ENCODE data around the gene LRRC3.

The LRRC3 gene

DNA sequence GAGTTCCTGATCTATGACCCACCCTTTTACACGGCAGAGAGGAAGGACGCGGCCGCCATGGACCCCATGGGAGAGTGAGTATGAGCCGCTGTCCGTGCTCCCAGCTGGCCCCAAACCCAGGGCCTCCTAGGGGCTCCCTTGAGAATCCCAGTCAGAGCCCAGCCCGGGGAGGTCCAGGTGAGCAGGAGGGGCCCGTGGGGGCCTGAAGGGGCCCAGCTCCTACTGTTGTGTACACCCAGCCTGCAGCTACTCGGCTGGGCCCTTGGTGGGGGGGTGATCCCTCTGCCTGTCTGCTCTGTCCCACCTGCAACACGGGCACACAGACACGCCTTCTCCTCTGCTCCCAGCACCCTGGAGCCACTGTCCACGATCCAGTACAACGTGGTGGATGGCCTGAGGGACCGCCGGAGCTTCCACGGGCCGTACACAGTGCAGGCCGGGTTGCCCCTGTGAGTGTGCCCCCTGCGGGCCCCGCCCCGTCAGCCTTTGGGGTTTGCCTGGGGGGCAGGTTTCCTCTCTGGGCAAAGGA lies 28.6 kb upstream of the LRRC3 start:
- Mint-ChIP-seq H3K36me3 (ENCODE audit: low read depth) (peaks cover 5% of the 10 kb centered on the region), H3K9me3 (peaks cover 23% of the 10 kb centered on the region), H3K4me3 (no peak overlapping the region), H3K27me3 (ENCODE audit: low read depth, poor library complexity) (peaks cover 5% of the 10 kb centered on the region), H3K27ac (no peak overlapping the region), H3K4me1 (peaks cover 24% of the 10 kb centered on the region)
- DNase-seq = no peak
- TF ChIP-seq, protein P1, sequence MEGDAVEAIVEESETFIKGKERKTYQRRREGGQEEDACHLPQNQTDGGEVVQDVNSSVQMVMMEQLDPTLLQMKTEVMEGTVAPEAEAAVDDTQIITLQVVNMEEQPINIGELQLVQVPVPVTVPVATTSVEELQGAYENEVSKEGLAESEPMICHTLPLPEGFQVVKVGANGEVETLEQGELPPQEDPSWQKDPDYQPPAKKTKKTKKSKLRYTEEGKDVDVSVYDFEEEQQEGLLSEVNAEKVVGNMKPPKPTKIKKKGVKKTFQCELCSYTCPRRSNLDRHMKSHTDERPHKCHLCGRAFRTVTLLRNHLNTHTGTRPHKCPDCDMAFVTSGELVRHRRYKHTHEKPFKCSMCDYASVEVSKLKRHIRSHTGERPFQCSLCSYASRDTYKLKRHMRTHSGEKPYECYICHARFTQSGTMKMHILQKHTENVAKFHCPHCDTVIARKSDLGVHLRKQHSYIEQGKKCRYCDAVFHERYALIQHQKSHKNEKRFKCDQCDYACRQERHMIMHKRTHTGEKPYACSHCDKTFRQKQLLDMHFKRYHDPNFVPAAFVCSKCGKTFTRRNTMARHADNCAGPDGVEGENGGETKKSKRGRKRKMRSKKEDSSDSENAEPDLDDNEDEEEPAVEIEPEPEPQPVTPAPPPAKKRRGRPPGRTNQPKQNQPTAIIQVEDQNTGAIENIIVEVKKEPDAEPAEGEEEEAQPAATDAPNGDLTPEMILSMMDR (IDR thresholded peaks at IDR 0.05) = no peak

DNA sequence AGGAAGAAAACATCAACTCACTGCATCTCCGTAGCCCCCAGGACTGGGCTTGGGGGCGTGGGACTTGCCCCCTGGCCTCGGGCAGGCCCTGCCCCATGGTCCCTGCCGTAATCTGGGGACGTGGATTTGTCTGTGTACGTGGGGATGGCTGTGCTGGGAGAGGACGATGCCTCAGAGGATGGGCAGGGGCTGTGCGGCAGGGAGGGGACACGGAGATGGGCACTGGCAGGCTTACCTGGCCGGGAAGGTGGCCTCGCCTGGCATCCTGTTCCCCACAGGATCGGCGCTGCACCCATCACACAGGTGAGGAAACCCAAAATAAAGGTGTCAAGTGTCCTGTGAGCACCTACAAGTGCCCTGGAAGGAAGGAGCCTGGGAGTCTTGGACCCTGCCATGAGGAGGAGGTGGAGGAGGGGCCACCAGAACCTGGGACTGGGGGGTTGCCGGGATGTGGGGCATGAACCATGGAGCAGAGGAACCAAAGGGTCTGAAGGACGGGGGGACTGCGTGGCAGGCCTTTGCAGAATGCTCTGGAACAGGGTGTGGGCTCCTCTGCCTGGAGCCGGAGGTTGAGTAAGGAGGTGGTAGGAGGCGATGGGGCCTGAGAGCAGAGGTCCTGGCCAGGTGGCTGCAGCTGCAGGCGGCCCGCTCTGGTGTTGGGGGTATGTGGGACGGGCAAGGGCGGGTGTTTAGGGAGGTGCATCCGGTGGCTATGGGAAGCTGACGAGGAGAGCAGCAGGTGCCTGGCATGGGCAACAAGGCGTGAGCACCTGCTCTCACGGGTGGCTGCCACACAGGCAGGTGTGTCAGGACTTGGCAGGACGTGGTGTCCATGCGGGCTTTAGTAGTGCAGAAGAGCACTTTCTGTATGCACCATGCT lies 27.8 kb upstream of the LRRC3 start:
- Mint-ChIP-seq H3K4me3 (no peak overlapping the region), H3K4me1 (peaks cover 25% of the 10 kb centered on the region), H3K36me3 (ENCODE audit: low read depth) (peaks cover 5% of the 10 kb centered on the region), H3K9me3 (peaks cover 30% of the 10 kb centered on the region), H3K27ac (no peak overlapping the region), H3K27me3 (ENCODE audit: low read depth, poor library complexity) (peaks cover 8% of the 10 kb centered on the region)
- TF ChIP-seq, protein P1 (IDR thresholded peaks at IDR 0.05) = no peak
- DNase-seq = no peak

DNA sequence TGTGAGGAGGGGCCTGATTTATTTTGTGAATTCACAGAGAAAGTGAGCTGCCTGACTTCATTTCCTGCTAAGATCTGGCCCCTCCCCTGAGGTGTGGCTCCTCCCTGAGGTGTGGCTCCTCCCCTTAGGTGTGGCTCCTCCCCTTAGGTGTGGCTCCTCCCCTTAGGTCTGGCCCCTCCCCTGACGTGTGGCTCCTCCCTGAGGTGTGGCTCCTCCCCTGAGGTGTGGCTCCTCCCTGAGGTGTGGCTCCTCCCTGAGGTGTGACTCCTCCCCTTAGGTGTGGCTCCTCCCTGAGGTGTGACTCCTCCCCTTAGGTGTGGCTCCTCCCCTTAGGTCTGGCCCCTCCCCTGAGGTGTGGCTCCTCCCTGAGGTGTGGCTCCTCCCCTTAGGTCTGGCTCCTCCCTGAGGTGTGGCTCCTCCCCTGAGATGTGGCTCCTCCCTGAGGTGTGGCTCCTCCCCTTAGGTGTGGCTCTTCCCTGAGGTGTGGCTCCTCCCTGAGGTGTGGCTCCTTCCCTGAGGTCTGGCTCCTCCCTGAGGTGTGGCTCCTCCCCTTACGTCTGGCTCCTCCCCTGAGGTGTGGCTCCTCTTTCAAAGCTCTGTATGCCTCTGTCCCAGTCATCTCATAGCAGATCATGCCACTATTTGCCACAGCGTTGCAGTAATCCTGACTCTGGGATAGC lies 26.9 kb upstream of the LRRC3 start:
- Mint-ChIP-seq H3K27ac (no peak overlapping the region), H3K9me3 (peaks cover 30% of the 10 kb centered on the region), H3K4me3 (no peak overlapping the region), H3K27me3 (ENCODE audit: low read depth, poor library complexity) (peaks cover 8% of the 10 kb centered on the region), H3K4me1 (peaks cover 23% of the 10 kb centered on the region), H3K36me3 (ENCODE audit: low read depth) (peaks cover 5% of the 10 kb centered on the region)
- no peak for DNase-seq
- TF ChIP-seq, protein P1 (IDR thresholded peaks at IDR 0.05) = no peak

DNA sequence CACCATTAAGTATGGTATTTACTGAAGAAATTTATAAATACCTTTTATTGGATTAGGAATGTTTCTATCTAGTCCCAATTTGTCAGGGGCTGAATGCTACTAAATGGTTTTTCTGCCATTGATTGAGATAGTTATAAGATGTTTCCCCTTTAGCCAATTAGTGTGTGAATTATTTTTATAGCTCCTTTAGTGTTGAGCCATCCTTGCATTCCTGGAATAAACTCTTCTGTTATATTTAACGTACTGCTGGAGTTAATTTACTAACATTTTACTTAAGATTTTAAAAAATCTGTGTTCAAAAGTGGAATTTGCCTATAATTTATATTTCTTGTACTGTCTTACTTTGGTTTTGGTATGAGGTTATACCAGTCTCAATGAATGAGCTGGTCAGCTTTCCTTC lies 25.4 kb upstream of the LRRC3 start:
- H3K27ac Mint-ChIP-seq = no peak overlapping the region
- peaks cover 5% of the 10 kb centered on the region for H3K36me3 Mint-ChIP-seq (ENCODE audit: low read depth)
- peaks cover 14% of the 10 kb centered on the region for H3K4me1 Mint-ChIP-seq
- H3K4me3 Mint-ChIP-seq = no peak overlapping the region
- TF ChIP-seq, protein P1 (IDR thresholded peaks at IDR 0.05) = no peak
- H3K9me3 Mint-ChIP-seq = peaks cover 30% of the 10 kb centered on the region
- peaks cover 11% of the 10 kb centered on the region for H3K27me3 Mint-ChIP-seq (ENCODE audit: low read depth, poor library complexity)
- no peak for DNase-seq

DNA sequence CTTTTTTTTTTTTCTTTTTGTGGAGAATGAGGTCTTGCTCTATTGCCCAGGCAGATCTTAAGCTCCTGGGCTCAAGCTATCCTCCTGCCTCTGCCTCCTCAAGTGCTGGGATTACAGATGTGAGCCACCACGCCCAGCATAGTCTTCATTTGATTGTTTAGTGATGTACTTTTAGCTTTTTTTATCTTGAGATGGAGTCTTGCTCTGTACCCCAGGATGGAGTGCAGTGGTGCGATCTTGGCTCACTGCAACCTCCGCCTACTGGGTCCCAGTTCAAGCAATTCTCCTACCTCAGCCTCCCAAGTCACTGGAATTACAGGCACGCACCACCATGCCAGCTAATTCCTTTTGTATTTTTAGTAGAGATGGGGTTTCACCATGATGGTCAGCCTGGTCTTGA lies 24.0 kb upstream of the LRRC3 start:
- Mint-ChIP-seq H3K27me3 (ENCODE audit: low read depth, poor library complexity) (peaks cover 11% of the 10 kb centered on the region), H3K9me3 (peaks cover 30% of the 10 kb centered on the region), H3K4me3 (no peak overlapping the region), H3K36me3 (ENCODE audit: low read depth) (peaks cover 5% of the 10 kb centered on the region), H3K27ac (no peak overlapping the region), H3K4me1 (peaks cover 14% of the 10 kb centered on the region)
- no peak for DNase-seq
- TF ChIP-seq, protein P1 (IDR thresholded peaks at IDR 0.05) = no peak
